ENCODE results near the gene CNDP1.

DNA sequence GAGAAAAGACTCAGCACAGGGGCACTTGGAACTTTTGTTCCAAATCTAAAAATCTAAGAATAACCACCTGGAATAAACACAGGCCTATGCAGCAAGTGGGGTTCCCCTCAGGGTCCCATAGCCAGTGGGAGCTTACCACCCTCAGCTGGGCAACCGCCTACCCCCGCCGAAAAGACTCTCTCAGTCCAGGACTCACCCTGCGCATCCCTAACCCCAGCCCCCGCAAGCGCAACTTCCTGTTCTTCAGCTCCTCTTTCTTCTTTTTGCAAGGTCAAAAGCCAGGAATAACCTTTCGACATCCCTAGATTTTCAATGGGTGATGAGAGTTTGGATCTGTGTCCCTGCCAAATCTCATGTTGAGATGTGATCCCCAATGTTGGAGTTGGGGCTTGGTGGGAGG is 13.6 kb downstream of the CNDP1 start:
- TF ChIP-seq CTCF (IDR thresholded peaks at IDR 0.05; ENCODE audit: borderline replicate concordance, extremely low read depth, low read length, poor library complexity, severe bottlenecking) (no peak), EZH2 (IDR thresholded peaks at IDR 0.05; ENCODE audit: borderline replicate concordance, low read depth, low read length, severe bottlenecking) (no peak)
